ENCODE results near the gene CLPX.
"Not testable (repeated sequence)": the region's sequence is repeated elsewhere in the genome, so short reads cannot be mapped to it uniquely, and the experiment has no call there.

The CLPX gene

DNA sequence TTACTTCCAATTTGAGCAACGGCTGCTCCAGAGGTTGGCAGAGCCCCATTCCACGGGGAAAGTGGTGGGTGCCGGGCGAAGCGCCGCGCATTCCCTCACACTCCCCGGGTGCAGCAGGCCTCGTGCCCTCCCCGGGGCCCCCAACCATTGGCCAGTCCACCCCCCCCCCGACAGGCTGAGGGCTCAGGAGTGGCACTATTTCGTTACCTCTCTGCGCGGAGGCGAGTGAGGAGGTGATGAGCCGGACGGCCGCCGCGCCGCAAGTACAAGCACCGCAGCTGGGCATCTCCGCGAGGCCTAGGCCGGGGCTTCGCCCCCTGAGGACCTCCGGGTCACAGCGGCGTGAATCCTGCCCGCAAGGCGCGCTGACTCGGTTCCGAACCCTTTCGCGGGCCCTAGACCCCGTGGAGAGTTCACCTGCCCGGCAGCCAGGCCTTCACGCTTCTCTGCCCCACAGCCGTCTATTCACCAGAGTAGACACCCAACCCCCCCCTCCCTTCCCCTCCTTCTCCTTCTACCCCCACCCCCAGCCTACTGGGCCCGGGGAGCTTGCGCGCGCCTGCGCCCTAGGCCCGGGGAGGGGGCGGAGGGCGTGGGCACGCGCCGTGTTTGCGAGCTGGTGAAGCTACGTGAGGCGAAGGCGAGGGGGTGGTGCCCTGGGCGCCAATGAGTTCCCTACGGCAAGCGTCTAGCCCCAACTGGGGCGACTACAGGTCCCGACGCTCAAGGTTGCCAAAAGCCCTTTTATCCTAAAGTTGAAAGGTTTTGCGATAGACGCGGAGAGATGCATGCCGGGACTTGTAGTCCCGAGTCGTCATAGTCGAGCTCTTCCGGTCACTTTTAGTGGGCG, at the start of gene CLPX:
TSS of gene CLPX (minus strand) at position 475 of the 850 bp plus-strand sequence. CDS start at position 286, 189 bp downstream.
- peak; percentile 86 for DNase-seq

DNA sequence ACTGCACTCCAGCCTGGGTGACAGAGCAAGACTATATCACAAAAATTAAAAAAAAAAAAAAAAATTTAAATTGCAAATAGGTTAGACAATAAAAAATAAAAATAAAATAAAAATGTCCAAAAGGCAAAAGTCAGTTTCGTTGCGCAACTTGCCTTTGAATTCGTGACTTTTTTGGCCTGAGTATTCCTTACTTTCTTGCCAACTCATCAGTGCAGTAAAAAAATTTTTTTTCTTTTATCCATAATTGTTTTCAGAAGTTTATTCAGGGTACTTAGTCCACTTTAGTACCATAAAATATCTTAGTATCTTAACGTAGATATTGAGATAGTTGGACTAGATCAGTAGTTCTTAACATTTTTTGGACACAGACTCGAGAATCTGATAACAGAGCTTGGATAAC, 48.6 kb upstream of the CLPX start:
- no peak for DNase-seq

DNA sequence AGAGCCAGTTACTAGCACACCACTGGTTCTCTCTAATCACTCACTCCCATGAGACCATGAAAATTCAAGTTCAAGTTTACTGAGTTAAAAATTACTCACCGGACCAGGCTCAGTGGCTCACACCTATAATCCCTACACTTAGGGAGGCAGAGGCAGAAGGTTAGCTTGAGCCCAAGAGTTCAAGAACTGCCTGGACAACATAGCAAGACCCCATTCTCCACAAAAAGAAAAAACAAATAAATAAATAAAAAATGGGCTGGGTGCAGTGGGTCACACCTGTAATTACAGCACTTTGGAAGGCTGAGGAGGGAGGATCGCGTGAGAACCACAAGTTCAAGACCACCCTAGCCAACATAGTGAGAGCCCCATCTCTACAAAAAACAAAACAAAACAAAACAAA, 47.4 kb upstream of the CLPX start:
- DNase-seq: no peak

DNA sequence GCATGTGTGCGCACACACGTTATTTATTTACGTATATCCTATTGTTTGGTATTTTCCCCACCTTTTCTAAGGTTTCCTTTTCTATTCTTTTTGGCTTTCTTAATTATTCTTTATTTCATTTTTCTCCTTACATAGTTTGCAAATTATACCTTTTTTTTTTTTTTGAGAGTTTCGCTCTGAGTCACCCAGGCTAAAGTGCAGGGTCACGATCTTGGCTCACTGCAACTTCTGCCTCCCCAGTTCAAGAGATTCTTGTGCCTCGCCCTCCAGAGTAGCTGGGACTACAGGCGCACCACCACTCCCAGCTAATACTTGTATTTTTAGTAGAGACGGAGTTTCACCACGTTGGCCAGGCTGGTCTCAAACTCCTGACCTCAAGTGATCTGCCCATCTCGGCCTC, 46.2 kb upstream of the CLPX start:
- DNase-seq: no peak

DNA sequence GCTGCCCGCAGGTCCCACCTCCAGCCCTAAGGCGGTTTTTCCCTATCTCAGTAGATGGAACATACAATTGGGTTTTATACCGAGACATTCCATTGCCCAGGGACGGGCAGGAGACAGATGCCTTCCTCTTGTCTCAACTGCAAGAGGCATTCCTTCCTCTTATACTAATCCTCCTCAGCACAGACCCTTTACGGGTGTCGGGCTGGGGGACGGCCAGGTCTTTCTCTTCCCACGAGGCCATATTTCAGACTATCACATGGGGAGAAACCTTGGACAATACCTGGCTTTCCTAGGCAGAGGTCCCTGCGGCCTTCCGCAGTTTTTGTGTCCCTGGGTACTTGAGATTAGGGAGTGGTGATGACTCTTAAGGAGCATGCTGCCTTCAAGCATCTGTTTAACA, 41.8 kb upstream of the CLPX start:
- not testable (repeated sequence) for DNase-seq

DNA sequence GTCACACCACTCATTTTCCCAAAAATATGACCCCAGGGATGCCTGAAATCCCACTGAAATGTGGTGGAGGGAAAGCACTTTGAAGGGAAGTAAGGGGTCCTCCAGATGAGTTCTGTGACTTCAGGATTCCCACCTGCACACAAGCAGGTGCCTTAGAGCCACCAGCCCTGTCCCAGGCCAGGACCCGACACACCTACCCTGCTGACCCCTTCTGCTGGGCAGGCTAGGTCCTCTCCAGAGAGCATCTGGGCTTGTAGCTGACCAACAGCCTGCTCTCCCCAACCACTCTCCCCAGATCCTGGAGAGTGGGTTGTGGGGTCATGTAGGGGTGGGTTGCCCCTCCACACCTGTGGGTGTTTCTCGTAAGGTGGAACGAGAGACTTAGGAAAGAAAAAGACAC, 41.1 kb upstream of the CLPX start:
- no peak for DNase-seq

DNA sequence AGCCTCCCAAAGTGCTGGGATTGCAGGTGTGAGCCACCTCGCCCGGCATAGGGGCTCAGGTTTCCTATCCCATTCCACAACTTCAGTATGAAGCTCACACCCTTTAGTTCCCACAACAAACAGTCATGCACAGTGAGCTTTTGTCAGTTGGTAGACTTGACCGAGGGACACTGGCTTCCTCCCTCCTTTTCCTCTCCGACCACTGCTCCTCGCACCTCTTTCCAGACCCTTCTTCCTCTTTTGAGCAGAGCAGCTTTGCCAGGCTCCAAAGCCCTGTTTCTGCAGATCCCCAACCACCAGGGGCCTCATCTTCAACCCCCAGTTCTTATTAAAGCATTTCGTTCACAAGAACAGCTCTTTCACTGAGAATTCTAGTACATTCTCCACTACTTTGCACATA, 38.9 kb upstream of the CLPX start:
- no peak for DNase-seq

DNA sequence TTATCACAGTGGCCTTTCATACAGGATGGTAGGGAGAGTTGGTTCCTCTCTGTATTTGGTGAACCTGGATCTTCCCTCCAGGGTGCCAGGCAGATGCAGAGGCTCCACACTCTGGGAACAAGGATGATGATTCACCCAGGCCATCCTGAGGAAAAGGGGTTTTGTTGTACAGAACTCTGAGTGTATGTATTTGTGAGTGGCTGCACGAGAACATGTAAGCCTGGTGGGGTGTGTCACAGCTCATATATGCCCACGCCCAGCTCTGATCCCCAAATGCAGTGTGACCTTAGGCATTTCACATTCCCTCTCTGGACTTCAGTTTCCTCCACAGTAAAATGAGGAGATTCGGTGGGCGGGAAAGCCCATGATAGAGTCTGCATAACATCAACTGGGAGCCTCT, 37.7 kb upstream of the CLPX start:
- no peak for DNase-seq

DNA sequence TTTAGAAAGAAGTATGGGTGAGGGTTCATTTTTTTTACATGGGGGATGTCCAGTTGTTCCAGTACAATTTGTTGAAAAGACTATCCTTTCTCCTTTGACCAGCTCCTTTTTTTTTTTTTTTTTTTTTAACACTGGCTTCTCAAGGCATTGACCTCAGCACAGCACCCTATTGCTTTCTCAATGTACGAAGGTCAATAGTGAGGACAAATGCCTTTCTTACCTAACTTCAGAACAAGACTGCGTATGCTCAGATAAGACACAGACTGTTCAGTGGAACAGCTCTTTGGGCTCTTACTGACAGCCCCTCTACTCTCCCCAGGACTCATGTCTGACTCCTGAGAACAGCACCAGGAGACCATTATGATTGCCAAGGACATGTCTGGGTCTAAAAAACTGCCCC, 36.6 kb upstream of the CLPX start:
- DNase-seq: no peak

DNA sequence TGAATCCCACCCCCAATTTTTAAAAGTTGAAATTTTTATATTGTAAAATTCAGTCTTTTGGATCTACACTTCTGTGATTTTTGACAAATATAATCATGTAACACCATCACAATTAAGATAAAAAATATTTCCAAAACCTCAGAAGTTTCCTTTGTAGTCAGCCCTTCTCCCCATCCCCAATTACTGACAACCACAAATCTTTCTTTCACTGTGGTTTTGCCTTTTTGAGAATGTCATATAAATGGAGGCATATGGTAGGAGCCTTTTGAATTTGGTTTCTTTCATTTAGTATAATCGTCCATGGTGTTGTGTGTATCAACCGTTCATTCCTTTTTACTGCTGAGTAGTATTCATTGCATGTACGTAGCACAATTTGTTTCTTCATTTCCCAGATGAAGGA, 34.0 kb upstream of the CLPX start:
- no peak for DNase-seq

DNA sequence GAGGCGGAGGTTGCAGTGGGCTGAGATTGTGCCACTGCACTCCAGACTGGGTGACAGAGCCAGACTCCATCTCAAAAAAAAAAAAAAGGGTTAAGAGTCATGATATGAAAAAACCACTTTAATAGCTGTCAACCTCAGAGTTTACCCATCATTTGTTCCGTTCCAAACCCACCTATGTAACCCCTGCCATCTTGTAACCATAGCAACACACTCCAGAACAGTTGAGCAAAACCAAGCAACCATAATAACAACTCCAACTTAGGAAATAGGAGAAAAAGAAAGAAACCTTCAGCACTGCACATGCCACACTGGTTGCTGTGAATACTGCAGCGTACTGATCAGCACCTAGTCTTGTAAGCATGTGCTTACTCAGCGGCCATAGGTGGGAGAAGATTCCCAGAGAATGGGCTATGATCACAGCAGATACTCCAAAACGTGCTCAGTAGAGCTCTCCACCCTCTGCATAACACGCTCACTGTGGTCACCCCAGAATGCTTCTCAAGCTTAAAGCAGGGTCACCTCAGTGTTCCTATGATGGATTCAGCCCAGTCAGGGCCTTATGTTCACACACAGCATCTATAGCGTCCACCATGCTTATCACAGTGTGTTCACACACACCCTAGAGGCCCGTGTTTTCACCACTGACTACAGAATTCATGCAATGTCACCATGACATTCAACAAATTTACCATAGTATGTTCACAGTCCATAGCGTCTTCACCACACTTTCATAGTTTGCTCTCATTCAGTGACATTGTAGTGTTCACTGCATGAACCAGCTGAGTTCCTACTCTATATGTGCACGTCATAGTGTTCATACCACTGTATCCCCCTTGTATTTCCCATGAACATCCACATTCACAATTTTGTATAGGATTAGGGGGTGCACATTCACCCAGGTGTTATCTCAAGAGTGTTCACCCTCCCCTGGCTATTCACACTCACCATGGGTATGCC, 32.7 kb upstream of the CLPX start:
- no peak for DNase-seq

DNA sequence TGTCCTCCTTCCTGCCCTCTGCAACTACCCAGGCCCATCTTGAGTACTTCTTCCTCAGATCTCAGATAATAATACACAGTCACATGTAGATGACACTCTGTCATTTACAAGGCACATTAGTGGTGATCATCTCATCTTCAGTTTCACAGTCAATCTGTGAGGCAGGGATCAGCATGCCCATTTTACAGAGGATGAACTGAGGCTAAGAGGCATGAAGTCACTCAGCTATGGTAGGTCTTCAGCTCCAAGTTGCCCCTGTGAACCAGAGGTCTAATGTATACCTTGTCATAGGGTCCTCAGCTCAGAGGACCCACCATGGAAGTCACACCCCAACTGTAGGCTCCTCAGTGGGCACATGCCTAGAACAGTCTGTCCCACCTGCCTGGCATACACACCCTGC, 30.4 kb upstream of the CLPX start:
- no peak for DNase-seq

DNA sequence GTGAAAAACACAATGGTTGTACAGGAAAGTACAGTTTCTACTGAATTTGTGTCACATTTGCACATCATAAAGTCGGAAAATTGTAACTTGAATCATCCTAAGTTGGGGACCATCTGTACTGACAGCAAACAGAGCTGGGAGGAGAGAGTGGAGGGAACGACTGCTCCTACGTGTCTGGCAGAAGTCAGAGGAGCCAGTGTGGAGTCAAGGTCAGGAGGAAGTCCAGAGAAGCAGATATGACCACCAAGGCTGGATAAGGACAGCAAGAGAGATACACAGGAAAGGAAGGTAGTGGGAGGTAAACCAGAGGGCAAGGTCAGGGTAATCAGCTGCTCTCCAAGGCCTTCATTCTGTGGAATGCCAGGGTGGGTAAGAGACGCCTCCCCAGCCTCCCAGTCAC, 28.9 kb upstream of the CLPX start:
- DNase-seq: no peak

DNA sequence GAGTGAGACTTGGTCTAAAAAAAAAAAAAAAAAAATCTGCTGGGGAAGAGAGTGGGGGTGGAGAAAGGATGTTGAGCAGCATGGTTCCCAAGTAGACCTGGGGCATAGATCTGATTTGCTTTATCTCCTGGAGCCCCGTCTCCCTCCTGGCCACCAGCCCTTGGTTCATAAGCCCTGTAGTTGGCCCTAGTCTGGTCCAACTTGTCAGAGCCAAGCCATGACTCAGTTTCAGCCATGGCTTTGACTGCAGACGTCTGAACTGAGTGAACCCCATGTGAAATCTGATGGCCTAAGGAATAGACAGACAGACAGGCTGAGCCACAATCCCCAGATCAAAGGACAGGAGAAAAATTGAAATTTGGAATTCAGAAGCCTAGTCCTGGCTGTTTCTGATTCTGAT, 28.1 kb upstream of the CLPX start:
- no peak for DNase-seq

DNA sequence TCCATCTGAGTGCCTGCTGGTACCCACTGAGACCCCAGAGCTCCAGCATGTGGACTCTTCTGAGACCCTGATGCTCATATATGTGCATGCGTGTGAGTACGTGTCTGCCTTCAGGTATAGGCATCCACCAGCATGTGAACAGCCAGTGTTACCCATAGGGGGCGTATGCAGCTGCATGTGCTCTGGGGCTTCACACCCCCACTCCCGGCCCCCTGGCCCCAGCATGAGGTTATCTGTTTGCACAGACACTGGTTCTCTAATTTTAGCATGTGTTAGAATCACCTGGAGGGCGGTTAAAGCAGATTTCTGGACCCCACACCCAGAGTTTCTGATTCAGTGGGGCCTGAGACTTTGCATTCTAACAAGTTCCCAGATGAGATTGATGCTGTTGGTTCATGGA, 27.0 kb upstream of the CLPX start:
- DNase-seq: peak; percentile 12

DNA sequence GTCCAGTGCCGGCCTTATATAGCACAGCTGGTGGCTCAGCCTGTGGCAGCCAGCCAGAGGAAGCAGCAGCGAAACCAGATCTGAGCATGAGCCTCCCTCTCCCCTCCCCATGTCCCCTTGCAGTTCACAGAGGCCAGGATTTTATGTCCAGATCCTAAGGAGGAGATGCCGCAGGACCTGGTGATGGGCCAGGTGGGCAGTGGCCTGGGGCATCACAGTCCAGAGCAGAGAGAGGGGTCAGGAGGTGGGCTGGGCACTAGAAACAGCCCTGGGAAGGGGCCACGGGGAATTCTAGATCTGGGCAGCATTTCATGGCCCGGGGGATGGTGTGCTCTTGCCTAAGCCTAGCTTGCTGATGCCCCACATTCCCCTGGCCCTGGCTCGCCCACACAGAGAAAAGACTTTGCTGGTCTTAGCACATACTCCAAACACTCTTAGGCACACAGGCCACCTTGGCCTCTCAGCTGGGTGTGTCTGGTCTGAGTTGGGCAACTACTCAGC, 26.4 kb upstream of the CLPX start:
- no peak for DNase-seq

DNA sequence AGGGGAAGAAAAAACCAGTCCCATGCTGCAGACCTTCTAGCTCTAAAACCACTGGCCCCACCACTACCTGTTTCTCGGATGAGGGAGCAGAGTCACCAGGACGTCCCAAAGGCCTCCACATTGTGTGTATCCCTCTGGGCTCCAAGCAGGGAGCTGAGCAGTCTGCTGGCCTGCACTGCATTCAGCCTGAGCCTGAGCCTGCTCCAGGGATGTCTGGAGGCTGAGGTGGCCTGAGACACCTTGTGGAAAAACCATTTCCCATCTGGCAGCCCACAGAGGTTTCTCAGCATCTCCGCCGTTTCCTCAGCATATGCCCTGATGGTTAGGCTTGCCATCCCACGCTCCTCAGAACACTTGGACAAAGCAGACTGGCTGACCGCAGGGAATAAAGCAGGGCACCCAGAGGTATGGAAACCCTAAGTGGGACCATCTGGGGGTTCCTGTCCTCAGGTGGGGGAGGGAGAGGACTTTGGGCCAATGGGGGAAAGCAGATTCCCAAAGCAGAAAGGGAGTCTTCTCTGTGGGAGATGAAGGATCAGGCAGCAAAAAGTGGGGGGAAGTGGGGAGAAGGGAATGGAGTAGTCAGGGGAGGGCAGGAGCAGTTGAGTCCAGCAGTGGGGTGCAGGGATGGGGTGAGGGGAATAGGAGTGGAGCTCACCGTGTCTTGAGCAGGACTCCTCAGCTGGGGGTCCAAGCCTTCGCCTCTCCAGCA, 25.8 kb upstream of the CLPX start, which contains the start of gene CILP:
TSS of gene CILP (minus strand) at position 704 of the 712 bp plus-strand sequence. CDS start 1,718 bp downstream, outside the sequence.
- no peak for DNase-seq

DNA sequence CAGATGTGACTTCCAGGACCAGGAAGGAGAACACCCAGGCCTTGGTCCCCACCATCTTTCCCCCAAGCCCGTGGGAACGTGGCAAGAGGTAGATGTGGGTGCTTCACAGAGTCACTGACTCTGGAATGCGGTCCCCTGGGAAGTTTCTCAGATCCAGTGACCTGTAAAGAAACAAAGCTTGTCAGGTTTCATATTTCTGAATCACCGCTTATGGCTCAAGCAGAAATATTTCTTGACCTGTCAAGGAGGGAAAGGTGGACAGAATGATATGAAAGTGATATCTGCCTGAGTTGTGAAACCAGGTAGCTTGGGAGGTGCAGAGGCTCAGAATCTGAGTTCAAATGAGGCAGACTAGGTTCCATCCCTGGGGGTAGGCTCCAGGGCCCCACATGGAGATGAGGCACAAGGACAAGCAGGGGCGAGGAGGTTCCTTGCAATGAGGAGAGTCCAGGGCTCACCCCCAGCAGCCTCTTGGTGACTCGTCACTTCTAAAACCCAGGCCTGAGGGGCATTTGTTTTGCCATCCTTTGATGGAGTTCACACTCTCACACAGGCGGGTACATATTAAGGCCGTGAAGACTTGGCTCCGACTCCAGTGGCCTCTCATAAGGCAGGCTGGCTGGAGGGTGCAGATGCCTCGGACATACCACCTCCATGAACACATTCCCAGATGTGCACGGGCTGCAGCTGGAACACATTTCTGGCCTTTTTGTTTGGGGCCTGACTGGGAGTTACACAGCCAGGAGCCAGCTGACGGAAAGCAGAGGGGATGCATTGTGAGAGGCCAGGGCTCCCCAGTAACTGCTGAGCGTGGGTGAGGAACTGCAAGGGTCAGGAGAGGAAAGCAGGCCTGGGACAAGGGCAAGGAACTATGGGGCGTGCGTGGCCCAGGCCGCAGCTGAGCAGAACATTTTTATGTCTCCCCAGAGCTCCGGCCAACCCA, 24.8 kb upstream of the CLPX start:
- no peak for DNase-seq

DNA sequence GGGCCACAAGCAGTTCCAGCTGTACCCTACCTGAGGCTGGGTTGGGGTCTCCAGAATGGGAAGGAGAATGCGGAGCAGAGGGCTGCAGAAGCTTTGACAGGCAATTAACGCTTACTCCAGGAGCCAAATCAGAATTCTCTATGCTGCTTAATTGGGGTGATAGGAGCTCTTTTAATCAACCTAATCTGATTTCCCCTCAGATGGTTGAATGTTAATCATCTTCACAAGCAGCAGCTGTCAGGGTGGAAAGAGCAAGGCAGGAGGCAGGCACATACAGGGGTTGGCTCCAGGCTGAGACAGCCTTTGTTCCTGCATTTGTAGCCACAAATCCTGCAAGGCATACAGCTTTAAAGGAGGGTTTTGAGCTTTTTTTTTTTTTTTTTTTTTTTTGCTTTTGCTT, 23.5 kb upstream of the CLPX start:
- no peak for DNase-seq

DNA sequence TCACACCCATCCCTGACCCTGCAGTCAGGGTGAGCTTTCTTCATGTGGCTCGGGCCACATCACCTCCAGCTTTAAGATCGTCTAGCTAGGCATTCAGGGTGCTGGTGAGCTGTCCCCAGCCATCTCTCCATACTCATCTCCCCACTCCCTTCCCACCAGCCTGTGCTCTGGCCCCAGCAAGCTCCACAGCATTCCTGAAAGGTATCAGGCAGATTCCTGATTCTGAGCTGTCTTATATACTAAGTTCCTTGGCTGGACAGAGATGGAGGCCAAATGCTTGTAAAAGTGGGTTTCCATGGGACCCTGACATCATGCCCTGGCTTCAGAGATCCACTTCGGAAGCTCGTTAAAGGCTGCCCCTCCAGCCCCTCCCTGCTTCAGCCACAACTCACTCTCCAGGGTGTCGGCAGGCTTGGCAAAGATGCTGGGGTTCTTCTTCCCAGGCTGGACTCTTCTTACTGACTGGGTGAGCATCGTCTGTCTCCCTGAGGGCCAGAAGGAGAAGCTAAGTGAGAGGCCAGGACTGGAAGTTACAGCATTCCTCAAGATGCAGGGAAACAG, 22.2 kb upstream of the CLPX start:
- no peak for DNase-seq

DNA sequence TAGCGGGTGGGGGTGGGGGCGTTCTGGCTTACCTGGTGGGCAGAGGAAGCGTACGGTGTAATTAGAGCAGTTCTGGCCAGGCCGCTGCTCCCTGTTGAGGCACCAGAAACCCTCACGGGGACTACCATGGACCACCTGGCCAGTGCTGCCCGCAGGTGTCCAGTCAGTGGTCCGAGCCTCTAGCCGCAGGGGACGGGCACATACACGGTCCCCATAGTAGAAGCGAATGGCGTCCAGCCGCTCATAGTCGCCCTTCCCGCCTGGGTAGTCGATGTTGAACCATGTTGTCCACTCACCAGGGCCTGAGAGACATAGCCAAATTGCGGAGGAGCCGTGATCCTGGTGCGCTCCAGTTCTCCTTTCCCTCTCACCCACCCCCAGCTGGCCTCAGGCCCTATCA, 21.6 kb upstream of the CLPX start:
- no peak for DNase-seq
